ENCODE data around the gene UTP11.
"Not testable (repeated sequence)": the region's sequence is repeated elsewhere in the genome, so short reads cannot be mapped to it uniquely, and the experiment has no call there.

UTP11 gene

GRCh38 chr1:38028105-38028591 lies 15.6 kb downstream of the UTP11 start:
- no peak for DNase-seq

GRCh38 chr1:38028671-38029070 lies 16.1 kb downstream of the UTP11 start:
- DNase-seq, result no peak

- no peak for DNase-seq
Observed at GRCh38 chr1:38029081-38029681, 16.6 kb downstream of the UTP11 start.

- DNase-seq, result no peak
Observed at GRCh38 chr1:38029685-38030511, 17.4 kb downstream of the UTP11 start.

- DNase-seq, result no peak
Observed at GRCh38 chr1:38030596-38031512, 18.3 kb downstream of the UTP11 start.

GRCh38 chr1:38031513-38031866 lies 19.0 kb downstream of the UTP11 start:
- no peak for DNase-seq

GRCh38 chr1:38032992-38033391 lies 20.5 kb downstream of the UTP11 start:
- not testable (repeated sequence) for DNase-seq

GRCh38 chr1:38034871-38035270 lies 22.3 kb downstream of the UTP11 start:
- DNase-seq, result no peak

- DNase-seq, result no peak
Observed at GRCh38 chr1:38037221-38037939, 24.8 kb downstream of the UTP11 start.

GRCh38 chr1:38038861-38039260 lies 26.3 kb downstream of the UTP11 start:
- DNase-seq, result no peak

- no peak for DNase-seq
Observed at GRCh38 chr1:38039331-38040088, 27.0 kb downstream of the UTP11 start.

GRCh38 chr1:38041936-38042834 lies 29.7 kb downstream of the UTP11 start:
- DNase-seq, result no peak

GRCh38 chr1:38043036-38043747 lies 30.7 kb downstream of the UTP11 start:
- no peak for DNase-seq

- no peak for DNase-seq
Observed at GRCh38 chr1:38044221-38045215, 32.0 kb downstream of the UTP11 start.

GRCh38 chr1:38045401-38046332 lies 33.1 kb downstream of the UTP11 start:
- DNase-seq, result no peak

GRCh38 chr1:38046333-38046883 lies 33.9 kb downstream of the UTP11 start, which contains the start of gene POU3F1:
TSS of gene POU3F1 (minus strand) at chr1:38046793. CDS start at chr1:38046743, 50 bp downstream.
- DNase-seq, result no peak
